ENCODE measurements around the gene SSH3. TPM values are rescaled to one million over a fixed set of nuclear protein-coding genes. Genes with fewer than 3 reads are reported as not detected.
A peak's percentile ranks its signal among the peaks of the same experiment; 100 is the strongest.

SSH3 gene
- total RNA-seq, 1 experiment from 2014 or later, result 89.6 TPM

GRCh38 chr11:67261640-67261945 lies 41.7 kb upstream of the SSH3 start:
- Mint-ChIP-seq H3K4me1 (ENCODE audit: low read depth, unreplicated experiment) (peaks cover 20% of the 10 kb centered on the region), H3K27me3 (ENCODE audit: insufficient read depth, unreplicated experiment) (no peaks in the 10 kb centered on the region), H3K36me3 (ENCODE audit: insufficient read depth, unreplicated experiment) (peaks cover 48% of the 10 kb centered on the region), H3K9me3 (ENCODE audit: unreplicated experiment) (no peaks in the 10 kb centered on the region), H3K4me3 (ENCODE audit: unreplicated experiment) (peak overlapping the region; percentile 60), H3K27ac (ENCODE audit: unreplicated experiment) (peak overlapping the region; percentile 4)
- POLR2A ChIA-PET, result interaction anchor here (0.6 to 1.6 kb wide), 4 partner anchors 22 to 207 kb away, joined by 3 to 12 read pairs (median 3); partner anchors contain the start of gene SSH3
- CTCF ChIA-PET, result interaction anchor here (0.6 to 2.9 kb wide), 20 partner anchors 8 to 1287 kb away, joined by 3 to 44 read pairs (median 4); partner anchors contain the start of genes ANKRD13D, POLD4 and SSH3
- BruUV-seq (replicated peaks), result no TSS peak
- Histone ChIP-seq H3K4me1 (peaks cover 28% of the 10 kb centered on the region), H3K4me3 (ENCODE audit: low read depth, low read length) (no peak overlapping the region), H3K27me3 (replicated peaks; ENCODE audit: control insufficient read depth, insufficient read depth, low read length) (no peaks in the 10 kb centered on the region), H3K36me3 (ENCODE audit: control insufficient read depth, insufficient read depth, low read length) (no peaks in the 10 kb centered on the region), H3K9me3 (no peaks in the 10 kb centered on the region)
- TF ChIP-seq CTCF (IDR thresholded peaks at IDR 0.05; ENCODE audit: insufficient read depth in 1 of 2, low read depth in 1 of 2, low read length in 1 of 2, severe bottlenecking in 1 of 2, unreplicated experiment in 1 of 2), result peak in 1 of 2 experiments; percentile 4
- intact Hi-C loops (cut with micrococcal nuclease; ENCODE audit: unreplicated experiment), result no loop called here
- DNase-seq, result no peak

- DNase-seq, result no peak
- intact Hi-C loops (cut with micrococcal nuclease; ENCODE audit: unreplicated experiment), result loop anchor here (1.0 to 2.0 kb wide), 3 partner anchors 14 to 55 kb away; no protein-coding TSS in a partner anchor
- Mint-ChIP-seq H3K4me3 (ENCODE audit: unreplicated experiment) (peak overlapping the region; percentile 60), H3K4me1 (ENCODE audit: low read depth, unreplicated experiment) (peaks cover 21% of the 10 kb centered on the region), H3K27me3 (ENCODE audit: insufficient read depth, unreplicated experiment) (no peaks in the 10 kb centered on the region), H3K36me3 (ENCODE audit: insufficient read depth, unreplicated experiment) (peaks cover 46% of the 10 kb centered on the region), H3K9me3 (ENCODE audit: unreplicated experiment) (no peaks in the 10 kb centered on the region), H3K27ac (ENCODE audit: unreplicated experiment) (peak overlapping the region; percentile 68)
- POLR2A ChIA-PET, result interaction anchor here (0.6 to 1.6 kb wide), 4 partner anchors 22 to 207 kb away, joined by 3 to 12 read pairs (median 3); partner anchors contain the start of gene SSH3
- CTCF ChIA-PET, result interaction anchor here (0.5 to 2.9 kb wide), 20 partner anchors 9 to 1288 kb away, joined by 3 to 44 read pairs (median 5); partner anchors contain the start of genes ANKRD13D, POLD4 and SSH3
- TF ChIP-seq CTCF (IDR thresholded peaks at IDR 0.05; ENCODE audit: insufficient read depth in 1 of 2, low read depth in 1 of 2, low read length in 1 of 2, severe bottlenecking in 1 of 2, unreplicated experiment in 1 of 2), result no peak
- Histone ChIP-seq H3K4me3 (ENCODE audit: low read depth, low read length) (no peak overlapping the region), H3K4me1 (peaks cover 28% of the 10 kb centered on the region), H3K27me3 (replicated peaks; ENCODE audit: control insufficient read depth, insufficient read depth, low read length) (no peaks in the 10 kb centered on the region), H3K36me3 (ENCODE audit: control insufficient read depth, insufficient read depth, low read length) (no peaks in the 10 kb centered on the region), H3K9me3 (no peaks in the 10 kb centered on the region)
- BruUV-seq (replicated peaks), result no TSS peak
Measured at GRCh38 chr11:67261946-67262681, 41.2 kb upstream of the SSH3 start.

GRCh38 chr11:67262731-67263675 lies 40.3 kb upstream of the SSH3 start:
- peaks cover 49% of the 10 kb centered on the region for H3K36me3 Mint-ChIP-seq (ENCODE audit: insufficient read depth, unreplicated experiment)
- peaks cover 26% of the 10 kb centered on the region for H3K4me1 Mint-ChIP-seq (ENCODE audit: low read depth, unreplicated experiment)
- 0 out of 2 replicates have a peak, but pooled peaks cover 3% of the 10 kb centered on the region for H3K36me3 ChIP-seq (ENCODE audit: control insufficient read depth, insufficient read depth, low read length)
- H3K4me3 ChIP-seq (ENCODE audit: low read depth, low read length), result no peak overlapping the region
- intact Hi-C loops (cut with micrococcal nuclease; ENCODE audit: unreplicated experiment), result loop anchor here (1.0 to 2.0 kb wide), 3 partner anchors 15 to 54 kb away; no protein-coding TSS in a partner anchor
- H3K4me3 Mint-ChIP-seq (ENCODE audit: unreplicated experiment), result peak overlapping the region; percentile 6
- CTCF ChIA-PET, result interaction anchor here (0.5 to 2.9 kb wide), 12 partner anchors 14 to 208 kb away, joined by 3 to 44 read pairs (median 6); partner anchors contain the start of genes ANKRD13D, POLD4 and SSH3
- H3K9me3 ChIP-seq, result no peaks in the 10 kb centered on the region
- peaks cover 32% of the 10 kb centered on the region for H3K4me1 ChIP-seq
- peak; percentile 88 to 99 for TF ChIP-seq CTCF (IDR thresholded peaks at IDR 0.05; ENCODE audit: insufficient read depth in 1 of 2, low read depth in 1 of 2, low read length in 1 of 2, severe bottlenecking in 1 of 2, unreplicated experiment in 1 of 2)
- peak; percentile 91 to 93 for DNase-seq
- H3K27me3 Mint-ChIP-seq (ENCODE audit: insufficient read depth, unreplicated experiment), result no peaks in the 10 kb centered on the region
- peak overlapping the region; percentile 68 for H3K27ac Mint-ChIP-seq (ENCODE audit: unreplicated experiment)
- POLR2A ChIA-PET, result interaction anchor here (0.6 to 1.1 kb wide), 2 partner anchors 46 to 55 kb away, joined by 4 read pairs; no protein-coding TSS in a partner anchor
- H3K27me3 ChIP-seq (replicated peaks; ENCODE audit: control insufficient read depth, insufficient read depth, low read length), result no peaks in the 10 kb centered on the region
- BruUV-seq (replicated peaks), result no TSS peak
- no peaks in the 10 kb centered on the region for H3K9me3 Mint-ChIP-seq (ENCODE audit: unreplicated experiment)
